Kidney epithelial cell (primary cell): Measurements from ENCODE around the gene PDZK1IP1. TPM values are rescaled to one million over a fixed set of nuclear protein-coding genes. Genes with fewer than 3 reads are reported as not detected.

Source experiments
- DNase-seq: peaks from one replicate; pipeline ENCODE4 v3.0.0-alpha.2; 2010; ENCODE audit warnings: low read depth
- H3K27me3 ChIP-seq: 2 replicates; pipeline ENCODE4 v1.6.0; 2011; ENCODE audit warnings: low read length; ENCODE audit not compliant: control insufficient read depth, insufficient read depth
- H3K36me3 ChIP-seq: 2 replicates; pipeline ENCODE4 v1.5.1; 2011; ENCODE audit warnings: low read length; ENCODE audit not compliant: control insufficient read depth, insufficient read depth
- H3K4me3 ChIP-seq: 2 replicates; pipeline ENCODE4 v1.5.1; 2011; ENCODE audit warnings: low read depth, mild to moderate bottlenecking, control low read depth, low read length
- CTCF ChIP-seq: IDR thresholded peaks from 2 replicates; pipeline ENCODE4 v1.5.1; 2011; ENCODE audit warnings: mild to moderate bottlenecking, moderate library complexity, low read length, control low read depth, inconsistent platforms; ENCODE audit not compliant: insufficient read depth, poor library complexity, severe bottlenecking
- total RNA-seq: library from RNA; depleted of rRNA; stranded (reverse); fragments of >200 nt; gene quantifications from 2 replicates; pipeline ENCODE4 v1.2.3, GENCODE V29; 2015

PDZK1IP1 gene
- total RNA-seq, 1 donor from 2014 or later: 28.1 TPM

GRCh38 chr1:47137925-47138615 is 51.8 kb downstream of the PDZK1IP1 start:
- Histone ChIP-seq H3K27me3 (no peaks in the 10 kb centered on the region), H3K4me3 (no peak overlapping the region), H3K36me3 (no peaks in the 10 kb centered on the region)
- TF ChIP-seq CTCF: no peak
- no peak for DNase-seq

GRCh38 chr1:47137198-47137597 is 52.6 kb downstream of the PDZK1IP1 start, which contains the start of gene CYP4A22:
Gene CYP4A22 (plus strand): TSS chr1:47137441. CDS start chr1:47137486, 45 bp downstream.
- no peaks in the 10 kb centered on the region for H3K27me3 ChIP-seq
- TF ChIP-seq CTCF: no peak
- H3K4me3 ChIP-seq: no peak within 1 kb of the TSS
- no peaks in the 10 kb centered on the region for H3K36me3 ChIP-seq
- DNase-seq: no peak

Other genes with a start within 250 kb of the PDZK1IP1 start
- not detected in 2 replicates for gene CYP4A11, start 248.6 kb downstream of the PDZK1IP1 start, total RNA-seq
- gene CYP4X1, start 166.4 kb downstream of the PDZK1IP1 start, total RNA-seq: 0.34 TPM in 1 of 2 replicates, not detected in the other
- gene CYP4Z1, start 122.8 kb downstream of the PDZK1IP1 start, total RNA-seq: not detected in 2 replicates
- not detected in 2 replicates for gene CYP4A22, start 52.6 kb downstream of the PDZK1IP1 start, total RNA-seq
- 0.71 and 0.75 TPM in 2 replicates for gene TAL1, start 42.2 kb upstream of the PDZK1IP1 start, total RNA-seq
- gene STIL, start 124.1 kb upstream of the PDZK1IP1 start, total RNA-seq: 4.9 and 5.5 TPM in 2 replicates
- gene CMPK1, start 143.8 kb upstream of the PDZK1IP1 start, total RNA-seq: 62.0 and 74.7 TPM in 2 replicates
- not detected in 2 replicates for gene FOXE3, start 226.2 kb upstream of the PDZK1IP1 start, total RNA-seq
- gene FOXD2, start 248.0 kb upstream of the PDZK1IP1 start, total RNA-seq: 0.21 and 0.96 TPM in 2 replicates